Fibroblast of peridontal ligament (primary cell): ENCODE measurements around the gene SCAMP4.

Source experiments
- DNase-seq: peaks from one replicate; pipeline ENCODE4 v3.0.0-alpha.2; 2010; ENCODE audit errors: extremely low read depth

Gene SCAMP4

DNA sequence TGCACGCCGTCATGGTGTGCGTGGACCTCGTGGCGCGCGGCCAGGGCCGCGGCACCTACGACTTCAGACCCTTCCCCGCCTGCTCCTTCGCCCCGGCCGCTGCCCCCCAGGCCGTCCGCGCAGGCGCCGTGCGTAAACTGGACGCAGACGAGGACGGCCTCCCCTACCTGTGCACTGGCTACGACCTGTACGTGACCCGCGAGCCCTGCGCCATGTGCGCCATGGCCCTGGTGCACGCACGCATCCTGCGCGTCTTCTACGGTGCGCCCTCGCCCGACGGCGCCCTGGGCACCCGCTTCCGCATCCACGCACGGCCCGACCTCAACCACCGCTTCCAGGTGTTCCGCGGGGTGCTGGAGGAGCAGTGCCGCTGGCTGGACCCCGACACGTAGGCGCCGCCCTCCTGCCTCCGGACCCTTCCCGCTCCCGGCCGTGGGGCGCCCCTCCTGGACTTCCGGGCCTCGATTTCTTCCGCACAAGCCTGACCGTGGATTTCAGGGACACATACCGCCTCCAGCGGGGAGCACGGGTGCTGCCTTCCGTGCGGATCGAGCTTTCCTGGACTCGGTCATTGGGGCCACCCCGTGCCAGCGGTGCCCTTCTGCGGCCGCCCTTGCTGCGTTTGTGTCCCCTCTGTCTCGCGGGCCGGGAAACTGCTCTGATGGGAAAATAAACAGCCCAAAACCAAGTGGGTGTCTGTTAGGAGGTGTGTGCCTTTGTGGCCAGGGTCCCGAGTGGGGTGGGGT is 7.7 kb downstream of the SCAMP4 start:
- DNase-seq = no peak

DNA sequence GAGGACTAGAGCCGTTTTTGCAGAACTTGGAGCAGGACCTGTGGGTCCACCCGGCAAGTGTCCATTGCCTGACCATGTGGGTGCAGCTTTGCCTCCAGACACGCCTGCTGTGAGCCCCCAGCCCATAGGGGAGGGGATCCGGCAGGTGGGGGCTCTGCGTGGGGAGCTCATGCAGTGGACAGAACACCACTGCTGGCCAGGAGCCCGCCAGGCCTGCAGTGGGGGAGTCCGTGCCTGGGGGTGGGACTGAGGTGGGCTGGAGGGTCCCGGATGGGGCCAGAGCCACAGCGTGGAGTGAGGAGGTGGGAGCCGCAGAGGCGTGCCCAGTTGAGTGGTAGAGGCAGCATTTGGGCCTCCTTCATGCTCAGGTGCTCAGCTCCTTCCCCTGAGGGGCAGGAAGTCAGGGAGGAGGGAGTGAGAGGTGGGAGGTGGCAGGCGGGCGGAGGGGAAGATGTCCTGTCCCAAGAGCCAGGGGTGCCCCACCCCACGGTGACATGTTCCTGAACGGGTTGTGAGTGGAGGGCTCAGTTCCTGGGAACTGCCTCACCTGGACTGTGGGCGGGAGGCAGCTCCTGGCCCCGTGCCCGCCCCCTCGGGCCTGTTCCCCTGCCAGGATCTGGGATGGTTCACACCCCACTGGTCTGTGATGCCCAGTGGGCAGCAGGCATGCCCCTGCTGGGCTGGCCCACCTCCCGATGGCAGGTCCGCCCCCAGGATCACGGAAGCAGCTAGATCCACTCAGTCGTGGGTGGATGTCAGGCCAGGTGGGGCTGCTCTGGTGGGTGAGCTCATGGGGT is 8.8 kb downstream of the SCAMP4 start:
- no peak for DNase-seq

- no peak for DNase-seq
Measured at GRCh38 chr19:1914826-1915341, 9.7 kb downstream of the SCAMP4 start.

- no peak for DNase-seq
Measured at GRCh38 chr19:1917146-1917545, 11.9 kb downstream of the SCAMP4 start.

GRCh38 chr19:1917926-1918325 is 12.7 kb downstream of the SCAMP4 start:
- DNase-seq = no peak

DNA sequence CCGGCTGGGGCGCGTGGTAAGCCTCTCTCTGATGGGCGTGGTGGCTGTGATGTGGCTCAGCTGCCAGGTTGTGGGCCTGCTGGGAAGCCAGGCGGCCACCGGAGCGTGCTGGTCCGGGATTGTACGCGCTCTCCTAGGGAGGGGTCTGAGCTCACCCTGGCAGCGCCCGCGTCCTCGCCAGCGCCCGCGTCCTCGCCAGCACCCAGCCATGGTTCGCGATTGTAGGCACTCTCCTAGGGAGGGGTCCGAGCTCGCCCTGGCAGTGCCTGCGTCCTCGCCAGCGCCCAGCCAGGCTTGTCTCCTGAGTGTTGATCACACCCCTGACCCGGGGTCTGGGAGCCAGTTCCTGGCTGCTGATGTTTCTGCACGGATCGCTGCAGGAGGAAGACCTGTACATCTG is 13.8 kb downstream of the SCAMP4 start:
- no peak for DNase-seq

DNA sequence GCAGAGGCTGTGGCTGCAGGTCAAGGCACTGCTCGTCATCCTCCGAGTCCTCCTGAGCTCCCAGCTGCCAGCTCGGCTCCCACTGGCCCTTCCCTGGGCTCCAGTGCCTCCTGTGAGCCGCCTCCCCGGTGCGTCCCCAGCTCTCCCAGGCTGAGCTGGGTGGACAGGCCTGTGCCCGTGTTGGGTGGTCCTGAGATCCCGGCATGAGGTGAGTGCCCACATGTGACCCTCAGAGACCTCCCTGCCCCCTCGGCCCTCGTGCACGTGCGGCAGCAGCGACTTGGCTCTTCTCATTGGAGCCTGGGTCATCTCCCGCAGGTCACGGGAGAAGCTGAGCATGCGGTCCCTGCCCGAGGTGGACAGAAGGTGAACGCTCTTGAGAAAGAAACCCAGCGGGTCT is 15.4 kb downstream of the SCAMP4 start:
- DNase-seq = no peak

GRCh38 chr19:1921326-1921725 is 16.1 kb downstream of the SCAMP4 start:
- DNase-seq = no peak

DNA sequence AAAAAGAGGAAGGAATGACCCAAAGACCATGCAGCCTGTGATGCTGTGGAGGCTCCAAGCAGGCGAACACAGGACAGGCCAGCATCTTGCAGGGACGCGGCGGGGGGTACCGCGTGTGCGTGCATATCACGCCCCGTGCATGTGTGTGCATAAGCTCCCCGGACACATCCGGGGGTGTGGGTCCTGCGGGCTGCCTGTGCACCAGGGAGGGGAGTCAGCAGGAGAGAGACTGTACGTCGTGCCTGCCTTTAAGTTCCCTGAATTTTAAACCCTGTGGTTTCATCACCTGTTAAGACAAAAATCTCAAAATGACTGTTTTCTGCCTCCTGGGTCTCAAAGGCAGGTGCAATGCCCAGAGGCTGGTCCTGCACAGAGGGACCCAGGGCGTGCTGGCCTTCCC is 16.6 kb downstream of the SCAMP4 start:
- DNase-seq = no peak

DNA sequence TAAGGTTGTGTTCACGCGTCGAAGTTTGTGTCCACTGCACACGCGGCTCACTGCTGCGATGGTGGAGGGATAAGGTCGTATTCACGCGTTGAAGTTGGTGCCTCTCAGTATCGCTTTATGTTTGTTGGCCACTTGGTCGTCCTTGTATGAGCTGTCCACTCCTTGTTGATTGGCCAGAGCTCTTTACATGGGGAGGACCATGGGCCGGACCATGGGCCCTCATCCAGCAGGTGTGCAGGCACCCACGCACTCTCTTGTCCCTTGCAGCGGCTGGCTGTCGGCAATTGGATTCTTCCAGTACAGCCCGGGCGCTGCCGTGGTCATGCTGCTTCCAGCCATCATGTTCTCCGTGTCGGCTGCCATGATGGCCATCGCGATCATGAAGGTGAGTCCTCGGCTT is 17.6 kb downstream of the SCAMP4 start:
- no peak for DNase-seq

GRCh38 chr19:1923319-1923718 is 18.1 kb downstream of the SCAMP4 start:
- no peak for DNase-seq

DNA sequence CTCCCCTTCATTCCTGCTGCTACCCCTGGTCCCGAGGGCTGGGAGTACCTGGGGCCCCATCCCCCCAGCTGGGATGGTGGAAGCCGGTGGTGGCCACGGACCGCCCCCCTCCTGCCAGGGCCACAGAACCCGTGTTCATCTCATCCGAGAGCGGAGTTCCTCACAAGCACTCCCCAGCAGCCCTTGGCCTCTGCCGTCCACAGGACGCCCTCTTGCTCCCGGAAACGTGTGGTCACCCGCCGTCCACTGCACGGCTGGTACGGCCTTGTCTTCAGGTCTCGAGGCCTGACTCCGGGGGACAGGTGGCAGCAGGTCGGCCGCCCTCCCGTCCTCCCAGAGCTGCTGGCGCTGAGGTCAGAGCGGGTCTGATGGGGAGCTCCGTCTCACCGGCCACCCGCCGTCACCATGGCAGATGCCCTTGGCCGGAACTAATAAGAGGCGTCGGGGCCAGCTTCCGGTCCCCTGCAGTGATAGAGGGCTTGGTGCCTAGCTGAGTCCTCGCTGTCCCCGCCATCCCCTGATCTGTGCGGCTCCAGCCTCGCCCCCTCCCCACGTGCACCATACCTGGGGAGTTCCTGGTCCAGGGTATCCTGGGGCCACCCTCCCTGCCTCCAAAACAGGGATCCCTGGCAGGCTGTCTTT is 19.2 kb downstream of the SCAMP4 start:
- no peak for DNase-seq

DNA sequence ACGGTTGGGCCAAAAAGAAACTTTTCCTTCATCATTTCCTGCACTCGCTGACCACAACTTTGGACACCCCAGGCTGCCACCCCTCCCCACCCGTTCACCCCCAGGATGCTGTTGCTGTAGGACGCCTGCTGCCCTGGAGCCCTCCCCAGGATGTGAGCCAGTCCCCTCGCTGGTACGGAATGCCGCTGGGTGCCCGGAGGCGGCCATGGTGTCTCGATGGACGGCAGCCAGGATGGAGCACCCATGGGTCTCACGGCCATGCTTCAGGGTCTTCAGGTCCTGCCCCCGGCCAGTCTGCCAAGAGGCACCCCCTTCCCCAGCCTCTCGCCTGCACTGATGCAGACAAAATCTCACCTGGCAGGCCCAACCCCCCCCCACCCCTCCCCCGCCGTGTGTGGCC is 20.3 kb downstream of the SCAMP4 start:
- no peak for DNase-seq

- DNase-seq = peak; percentile 61
Measured at GRCh38 chr19:1929021-1929742, 24.0 kb downstream of the SCAMP4 start.

DNA sequence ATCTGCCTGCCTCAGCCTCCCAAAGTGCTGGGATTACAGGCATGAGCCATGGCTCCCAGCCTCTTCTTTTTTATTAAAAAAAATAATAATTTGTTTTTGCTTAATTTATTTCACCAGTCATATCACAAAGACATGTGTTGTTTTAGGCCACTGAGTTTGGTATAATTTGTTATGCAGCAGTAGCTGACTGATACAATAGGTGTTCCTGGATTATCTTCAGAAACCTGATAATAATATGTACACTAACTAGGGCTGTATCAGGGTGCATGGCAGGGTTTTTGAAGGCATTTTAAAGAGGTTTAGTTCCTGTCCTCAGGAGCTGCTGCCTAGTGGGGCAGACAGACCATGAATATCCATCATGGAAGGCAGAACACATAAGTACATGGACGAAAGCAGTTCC is 26.2 kb downstream of the SCAMP4 start:
- DNase-seq = no peak

DNA sequence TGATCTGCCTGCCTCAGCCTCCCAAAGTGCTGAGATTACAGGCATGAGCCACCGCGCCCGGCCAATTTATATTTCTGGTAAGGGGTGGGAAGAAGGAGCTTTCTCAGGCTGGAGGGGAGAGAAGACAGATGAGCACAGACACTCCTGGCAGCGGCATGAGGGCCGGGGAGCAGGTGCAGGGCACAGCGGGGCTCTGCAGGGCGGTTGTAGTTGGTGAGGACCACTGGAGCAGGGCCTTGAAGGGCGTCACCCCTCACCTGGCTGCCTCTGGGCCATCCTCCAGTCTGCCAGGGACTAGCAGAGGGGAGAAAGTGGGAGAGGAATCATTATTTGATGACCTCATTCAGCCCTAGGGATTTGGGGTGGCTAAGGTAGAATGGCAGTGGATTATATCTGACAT is 27.2 kb downstream of the SCAMP4 start:
- no peak for DNase-seq

- DNase-seq = no peak
Measured at GRCh38 chr19:1933244-1933643, 28.0 kb downstream of the SCAMP4 start.

- DNase-seq = no peak
Measured at GRCh38 chr19:1933942-1934341, 28.7 kb downstream of the SCAMP4 start.

- no peak for DNase-seq
Measured at GRCh38 chr19:1935484-1936208, 30.4 kb downstream of the SCAMP4 start.

- DNase-seq = no peak
Measured at GRCh38 chr19:1936430-1936829, 31.2 kb downstream of the SCAMP4 start.

DNA sequence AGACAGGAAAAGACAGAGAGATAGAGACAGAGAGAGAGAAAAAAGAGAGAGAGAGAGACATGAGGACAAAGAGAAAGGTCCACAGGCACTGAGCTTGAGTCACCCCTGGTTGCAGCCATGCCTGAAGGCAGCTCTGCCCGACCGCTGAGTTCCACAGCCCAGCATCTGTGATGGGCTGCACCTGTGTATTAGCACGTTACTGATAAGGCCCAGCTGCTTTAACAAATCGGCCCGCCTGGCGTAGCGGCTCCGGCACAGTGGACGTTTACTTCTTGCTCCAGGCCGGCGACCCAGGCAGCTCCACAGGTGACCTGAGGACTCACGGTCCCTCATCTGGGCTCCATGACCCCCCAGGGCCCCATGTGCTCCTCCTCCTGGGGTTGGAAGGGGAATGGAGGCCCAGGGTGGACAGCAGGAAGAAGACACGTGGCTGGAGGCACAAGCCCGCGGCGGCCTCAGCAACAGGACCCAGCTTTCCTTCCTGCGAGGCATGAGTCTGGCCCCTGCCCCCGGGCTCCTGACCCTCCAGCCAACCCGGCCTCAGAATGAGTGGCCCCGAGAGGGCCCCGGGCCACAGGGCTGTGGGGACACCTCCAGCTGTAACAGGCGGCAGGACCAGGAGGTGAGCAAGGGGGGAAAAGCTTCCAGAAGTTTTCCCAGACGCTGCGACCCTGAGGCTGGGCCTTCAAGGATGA is 31.9 kb downstream of the SCAMP4 start:
- no peak for DNase-seq
